Measurements from ENCODE around the gene OPN1MW3. TPM values are rescaled to one million over a fixed set of nuclear protein-coding genes. Genes with fewer than 3 reads are reported as not detected.
"Not testable (repeated sequence)": the region's sequence is repeated elsewhere in the genome, so short reads cannot be mapped to it uniquely, and the experiment has no call there.

OPN1MW3 gene
- not detected in 2 replicates for total RNA-seq

DNA sequence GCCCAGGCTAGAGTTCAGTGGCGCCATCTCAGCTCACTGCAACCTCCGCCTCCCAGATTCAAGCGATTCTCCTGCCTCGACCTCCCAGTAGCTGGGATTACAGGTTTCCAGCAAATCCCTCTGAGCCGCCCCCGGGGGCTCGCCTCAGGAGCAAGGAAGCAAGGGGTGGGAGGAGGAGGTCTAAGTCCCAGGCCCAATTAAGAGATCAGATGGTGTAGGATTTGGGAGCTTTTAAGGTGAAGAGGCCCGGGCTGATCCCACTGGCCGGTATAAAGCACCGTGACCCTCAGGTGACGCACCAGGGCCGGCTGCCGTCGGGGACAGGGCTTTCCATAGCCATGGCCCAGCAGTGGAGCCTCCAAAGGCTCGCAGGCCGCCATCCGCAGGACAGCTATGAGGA lies at the start of gene OPN1MW3:
TSS of gene OPN1MW3 (plus strand) at position 301 of the 400 bp plus-strand sequence. CDS start at position 339, 38 bp downstream.
- intact Hi-C loops (cut with micrococcal nuclease): not testable (repeated sequence)

DNA sequence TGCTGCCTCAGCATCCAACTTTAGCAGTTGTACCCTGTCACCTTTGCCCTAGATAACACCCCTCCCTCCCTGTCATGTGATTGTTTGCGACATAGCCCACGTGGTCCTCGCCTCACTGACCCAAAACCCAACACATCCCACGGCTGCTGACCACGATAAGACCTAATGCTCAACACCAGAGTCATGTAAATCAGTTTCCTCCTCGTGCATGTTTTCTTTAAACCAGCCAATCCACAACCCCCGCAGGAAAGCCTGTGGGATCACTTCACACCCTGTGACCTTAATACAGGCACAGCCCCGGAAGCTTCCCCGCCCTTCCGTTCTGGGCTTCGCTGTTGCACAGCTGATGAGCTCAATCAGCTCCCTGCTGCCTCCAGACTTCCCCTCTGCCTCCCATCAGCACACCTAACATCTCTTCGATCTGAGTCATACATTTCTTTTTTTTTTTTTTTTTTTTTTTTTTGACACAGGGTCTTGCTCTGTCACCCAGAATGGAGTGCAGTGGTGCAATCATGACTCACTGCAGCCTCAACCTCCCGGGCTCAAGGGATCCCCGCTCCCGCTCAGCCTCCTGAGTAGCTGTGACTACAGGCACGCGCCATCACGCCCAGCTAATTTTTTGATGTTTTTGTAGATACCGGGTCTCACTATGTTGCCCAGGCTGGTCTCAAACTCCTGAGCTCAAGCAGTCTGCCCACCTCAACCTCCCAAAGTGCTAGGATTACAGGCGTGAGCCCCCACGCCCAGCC lies 47.5 kb upstream of the OPN1MW3 start:
- intact Hi-C loops (cut with micrococcal nuclease): not testable (repeated sequence)

DNA sequence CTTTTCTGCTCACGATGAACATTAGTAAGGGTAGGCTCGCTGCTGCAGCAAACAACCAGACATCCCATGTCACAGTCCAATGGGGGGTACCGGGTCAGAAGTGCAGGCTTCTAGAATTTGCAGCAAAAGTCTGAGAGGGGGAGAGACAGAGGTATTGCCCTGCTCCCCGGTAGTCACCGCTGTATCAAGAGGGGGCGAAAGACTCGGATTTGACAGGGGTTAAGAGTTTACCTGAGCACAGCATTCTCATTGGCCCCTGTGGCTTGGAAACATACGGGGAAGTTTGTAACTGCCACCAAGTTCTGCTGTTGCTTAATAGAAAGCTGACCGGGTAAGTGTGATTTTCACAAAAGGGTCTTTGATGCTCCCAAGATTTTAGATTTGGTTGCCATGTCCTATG lies 46.3 kb upstream of the OPN1MW3 start:
- intact Hi-C loops (cut with micrococcal nuclease): not testable (repeated sequence)

DNA sequence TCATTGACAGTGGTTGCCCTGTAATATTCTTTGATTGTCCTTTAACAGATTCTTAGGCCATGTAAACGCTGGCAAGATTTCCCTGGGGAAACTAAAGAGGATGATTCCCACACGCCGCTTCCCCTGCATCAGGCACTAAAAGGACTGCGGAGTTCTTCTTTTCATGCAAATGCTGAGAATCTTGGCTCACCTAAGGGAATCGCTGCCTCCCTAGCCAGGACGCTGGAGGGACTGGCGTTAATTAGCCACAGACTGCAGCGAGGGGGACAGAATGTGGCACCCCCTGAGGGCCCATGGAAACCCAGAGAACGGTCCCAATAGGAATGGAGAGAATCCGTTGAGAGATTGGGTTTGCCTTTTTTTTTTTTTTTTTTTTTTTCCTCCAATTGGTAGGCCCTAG lies 45.9 kb upstream of the OPN1MW3 start:
- intact Hi-C loops (cut with micrococcal nuclease): not testable (repeated sequence)

DNA sequence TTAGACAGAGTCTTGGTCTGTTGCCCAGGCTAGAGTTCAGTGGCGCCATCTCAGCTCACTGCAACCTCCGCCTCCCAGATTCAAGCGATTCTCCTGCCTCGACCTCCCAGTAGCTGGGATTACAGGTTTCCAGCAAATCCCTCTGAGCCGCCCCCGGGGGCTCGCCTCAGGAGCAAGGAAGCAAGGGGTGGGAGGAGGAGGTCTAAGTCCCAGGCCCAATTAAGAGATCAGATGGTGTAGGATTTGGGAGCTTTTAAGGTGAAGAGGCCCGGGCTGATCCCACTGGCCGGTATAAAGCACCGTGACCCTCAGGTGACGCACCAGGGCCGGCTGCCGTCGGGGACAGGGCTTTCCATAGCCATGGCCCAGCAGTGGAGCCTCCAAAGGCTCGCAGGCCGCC lies 37.9 kb upstream of the OPN1MW3 start, which contains the start of gene OPN1MW2:
TSS of gene OPN1MW2 (plus strand) at position 301 of the 400 bp plus-strand sequence. CDS start at position 361, 60 bp downstream.
- intact Hi-C loops (cut with micrococcal nuclease): not testable (repeated sequence)

DNA sequence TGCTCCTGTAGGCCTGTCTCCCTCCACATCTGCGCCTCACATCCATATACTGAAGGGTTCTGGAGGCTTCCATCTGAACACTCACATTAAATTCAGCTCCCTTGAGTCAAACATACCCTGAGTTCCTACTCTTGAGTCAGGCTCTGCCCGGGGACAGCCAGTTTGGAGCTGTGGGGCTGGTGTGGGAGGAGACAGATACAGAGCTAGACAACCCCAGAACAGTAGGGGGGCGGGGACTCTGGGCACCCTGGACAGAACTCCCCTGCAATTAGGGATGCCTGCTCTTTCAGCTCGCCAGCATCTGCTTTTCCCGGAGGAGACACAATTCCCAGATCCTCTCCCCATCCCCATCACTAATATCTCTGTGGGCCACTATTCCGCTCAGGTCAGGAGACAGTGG lies 32.1 kb upstream of the OPN1MW3 start:
- intact Hi-C loops (cut with micrococcal nuclease): not testable (repeated sequence)

DNA sequence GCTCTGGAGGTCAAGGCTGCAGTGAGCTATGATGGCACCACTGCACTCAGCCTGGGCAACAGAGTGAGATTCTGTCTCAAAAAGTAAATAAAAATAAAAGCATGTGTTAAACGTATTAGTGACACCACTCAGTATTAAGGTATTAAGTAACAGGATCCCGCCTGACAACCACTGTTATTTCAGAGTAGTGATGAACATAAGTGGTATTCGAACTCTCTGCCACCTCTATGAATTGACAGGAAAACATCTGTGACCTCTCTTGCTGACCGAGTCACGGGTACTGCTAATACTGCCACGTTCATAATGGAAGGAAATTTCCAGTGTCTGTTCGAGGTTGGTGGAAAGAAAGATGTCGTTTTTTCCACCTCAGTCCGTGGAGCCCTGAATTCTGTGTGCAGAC lies 30.7 kb upstream of the OPN1MW3 start:
- intact Hi-C loops (cut with micrococcal nuclease): not testable (repeated sequence)

DNA sequence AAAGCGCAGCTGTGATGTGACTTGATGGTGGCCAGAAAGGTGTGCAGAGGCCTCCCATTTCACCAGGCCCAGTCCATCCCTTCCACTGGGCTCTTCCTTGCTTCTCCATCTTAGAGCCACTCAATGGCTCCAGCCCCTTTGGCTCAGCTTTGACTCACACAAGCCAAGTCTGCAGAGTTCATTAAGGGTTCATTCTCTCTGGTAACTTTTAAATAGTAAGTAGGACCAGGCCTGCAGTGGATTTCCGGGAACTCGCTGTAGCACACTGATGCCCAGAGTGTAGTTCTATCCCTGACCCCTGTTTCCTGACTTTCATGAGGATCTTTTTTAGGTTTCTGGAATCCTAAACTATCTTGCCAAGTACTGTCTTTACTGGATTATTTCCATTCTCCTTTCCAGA lies 25.9 kb upstream of the OPN1MW3 start:
- intact Hi-C loops (cut with micrococcal nuclease): not testable (repeated sequence)

DNA sequence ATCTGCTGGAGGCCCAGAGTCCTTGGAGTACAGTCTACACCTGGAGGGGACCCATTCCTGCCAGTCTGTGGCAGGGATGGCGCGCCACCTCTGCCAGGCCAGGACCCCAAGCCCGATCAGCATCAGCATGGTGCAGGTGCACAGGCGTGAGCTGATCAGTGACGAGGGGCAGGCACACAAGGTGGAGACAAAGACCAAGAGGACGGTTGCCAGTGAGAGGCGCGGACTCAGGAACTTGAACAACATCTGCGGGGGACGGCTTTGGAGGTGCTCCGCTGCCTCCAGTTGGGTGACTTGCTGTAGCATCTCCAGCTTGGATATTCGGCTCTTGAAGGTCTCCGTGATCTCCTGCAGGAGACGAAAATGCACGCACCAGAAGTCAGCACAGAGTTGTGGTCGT lies 23.8 kb upstream of the OPN1MW3 start:
- intact Hi-C loops (cut with micrococcal nuclease): not testable (repeated sequence)

DNA sequence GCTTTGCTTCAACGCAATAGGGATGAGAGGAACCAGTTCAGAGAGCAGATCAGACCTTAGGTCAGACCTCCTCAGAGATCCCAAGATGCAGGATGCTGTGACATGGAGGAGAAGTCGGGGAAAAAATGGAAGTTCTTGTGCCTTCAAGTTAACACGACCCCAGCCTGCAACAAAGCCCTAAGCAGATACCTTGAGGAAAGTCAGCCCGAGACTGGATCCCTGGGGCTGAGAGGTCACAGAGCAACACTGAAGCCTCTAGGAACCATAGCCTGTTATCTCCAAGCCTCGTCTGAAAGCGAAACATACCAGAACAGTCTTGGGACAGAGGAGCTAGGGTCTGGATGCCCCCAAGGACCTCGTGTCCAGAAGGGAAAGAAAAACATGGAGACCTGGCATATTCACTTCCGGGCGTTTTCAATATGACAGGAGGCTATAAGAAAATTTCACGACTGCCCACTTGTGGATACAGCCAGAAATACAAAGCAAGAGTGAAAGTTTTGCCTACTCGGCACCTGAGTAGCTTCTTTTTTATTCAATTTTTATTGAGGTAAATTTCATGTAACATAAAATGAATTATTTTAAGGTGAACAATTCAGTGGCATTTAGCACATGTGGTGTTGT lies 18.3 kb upstream of the OPN1MW3 start:
- intact Hi-C loops (cut with micrococcal nuclease): not testable (repeated sequence)

DNA sequence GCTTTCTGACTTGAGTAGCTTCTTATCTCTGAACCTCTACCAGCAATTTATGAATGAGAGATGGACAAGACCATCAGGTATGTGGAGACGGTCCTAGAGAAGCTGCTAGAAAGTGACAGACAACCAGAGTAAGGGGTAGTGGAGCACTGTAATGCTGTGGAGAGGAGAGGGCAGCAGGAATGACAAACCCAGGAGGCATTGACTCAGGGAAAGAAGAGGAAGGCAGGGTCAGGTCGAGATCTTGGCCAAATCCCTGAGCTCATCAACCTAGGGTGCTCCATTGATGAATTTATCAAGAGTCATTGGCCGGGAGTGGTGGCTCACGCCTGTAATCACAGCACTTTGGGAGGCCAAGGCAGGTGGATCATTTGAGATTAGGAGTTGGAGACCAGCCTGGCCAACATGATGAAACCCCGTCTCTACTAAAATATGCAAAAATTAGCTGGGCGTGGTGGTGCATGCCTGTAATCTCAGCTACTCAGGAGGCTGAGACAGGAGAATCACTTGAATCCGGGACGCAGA lies 17.3 kb upstream of the OPN1MW3 start:
- intact Hi-C loops (cut with micrococcal nuclease): not testable (repeated sequence)

DNA sequence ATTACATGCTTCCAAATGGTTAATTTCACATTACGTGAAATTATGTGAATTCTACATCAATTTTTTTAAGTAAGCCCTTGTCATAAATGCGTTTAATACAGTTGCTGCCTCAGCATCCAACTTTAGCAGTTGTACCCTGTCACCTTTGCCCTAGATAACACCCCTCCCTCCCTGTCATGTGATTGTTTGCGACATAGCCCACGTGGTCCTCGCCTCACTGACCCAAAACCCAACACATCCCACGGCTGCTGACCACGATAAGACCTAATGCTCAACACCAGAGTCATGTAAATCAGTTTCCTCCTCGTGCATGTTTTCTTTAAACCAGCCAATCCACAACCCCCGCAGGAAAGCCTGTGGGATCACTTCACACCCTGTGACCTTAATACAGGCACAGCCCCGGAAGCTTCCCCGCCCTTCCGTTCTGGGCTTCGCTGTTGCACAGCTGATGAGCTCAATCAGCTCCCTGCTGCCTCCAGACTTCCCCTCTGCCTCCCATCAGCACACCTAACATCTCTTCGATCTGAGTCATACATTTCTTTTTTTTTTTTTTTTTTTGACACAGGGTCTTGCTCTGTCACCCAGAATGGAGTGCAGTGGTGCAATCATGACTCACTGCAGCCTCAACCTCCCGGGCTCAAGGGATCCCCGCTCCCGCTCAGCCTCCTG lies 9.9 kb upstream of the OPN1MW3 start:
- intact Hi-C loops (cut with micrococcal nuclease): not testable (repeated sequence)

DNA sequence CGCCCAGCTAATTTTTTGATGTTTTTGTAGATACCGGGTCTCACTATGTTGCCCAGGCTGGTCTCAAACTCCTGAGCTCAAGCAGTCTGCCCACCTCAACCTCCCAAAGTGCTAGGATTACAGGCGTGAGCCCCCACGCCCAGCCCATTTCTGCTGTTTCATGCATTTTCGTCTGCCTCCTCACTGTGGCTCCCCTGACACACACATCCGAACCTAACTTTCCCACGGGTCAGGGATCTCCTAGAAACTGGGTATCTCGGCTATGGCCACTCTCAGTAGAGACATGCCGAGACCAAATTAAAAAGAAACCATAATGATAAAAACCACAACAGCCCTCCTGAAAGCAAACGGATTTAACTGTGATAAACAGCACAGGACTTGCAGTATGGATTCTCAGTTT lies 9.3 kb upstream of the OPN1MW3 start:
- intact Hi-C loops (cut with micrococcal nuclease): not testable (repeated sequence)

DNA sequence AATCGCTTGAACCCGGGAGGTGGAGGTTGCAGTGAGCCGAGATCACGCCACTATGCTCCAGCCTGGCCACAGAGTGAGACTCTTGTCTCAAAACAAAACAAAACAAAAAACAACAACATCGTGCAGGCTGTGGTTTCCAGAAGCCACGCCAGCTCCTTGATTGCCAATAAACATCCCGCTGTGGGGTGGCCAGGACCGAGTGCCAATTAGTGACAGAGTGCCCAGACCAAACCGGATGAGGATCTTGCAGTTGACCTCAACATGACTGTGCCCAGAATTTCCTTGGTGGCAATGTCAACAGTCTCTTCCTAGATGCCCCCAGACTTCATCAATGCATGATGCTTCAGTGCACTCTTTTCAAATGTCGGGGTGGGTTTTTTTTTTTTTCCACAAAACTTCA lies 1.3 kb downstream of the OPN1MW3 start:
- intact Hi-C loops (cut with micrococcal nuclease): not testable (repeated sequence)

DNA sequence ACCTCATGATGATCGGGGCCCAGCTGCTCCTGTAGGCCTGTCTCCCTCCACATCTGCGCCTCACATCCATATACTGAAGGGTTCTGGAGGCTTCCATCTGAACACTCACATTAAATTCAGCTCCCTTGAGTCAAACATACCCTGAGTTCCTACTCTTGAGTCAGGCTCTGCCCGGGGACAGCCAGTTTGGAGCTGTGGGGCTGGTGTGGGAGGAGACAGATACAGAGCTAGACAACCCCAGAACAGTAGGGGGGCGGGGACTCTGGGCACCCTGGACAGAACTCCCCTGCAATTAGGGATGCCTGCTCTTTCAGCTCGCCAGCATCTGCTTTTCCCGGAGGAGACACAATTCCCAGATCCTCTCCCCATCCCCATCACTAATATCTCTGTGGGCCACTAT lies 5.7 kb downstream of the OPN1MW3 start:
- intact Hi-C loops (cut with micrococcal nuclease): not testable (repeated sequence)

DNA sequence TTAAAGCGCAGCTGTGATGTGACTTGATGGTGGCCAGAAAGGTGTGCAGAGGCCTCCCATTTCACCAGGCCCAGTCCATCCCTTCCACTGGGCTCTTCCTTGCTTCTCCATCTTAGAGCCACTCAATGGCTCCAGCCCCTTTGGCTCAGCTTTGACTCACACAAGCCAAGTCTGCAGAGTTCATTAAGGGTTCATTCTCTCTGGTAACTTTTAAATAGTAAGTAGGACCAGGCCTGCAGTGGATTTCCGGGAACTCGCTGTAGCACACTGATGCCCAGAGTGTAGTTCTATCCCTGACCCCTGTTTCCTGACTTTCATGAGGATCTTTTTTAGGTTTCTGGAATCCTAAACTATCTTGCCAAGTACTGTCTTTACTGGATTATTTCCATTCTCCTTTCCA lies 11.9 kb downstream of the OPN1MW3 start:
- intact Hi-C loops (cut with micrococcal nuclease): not testable (repeated sequence)

DNA sequence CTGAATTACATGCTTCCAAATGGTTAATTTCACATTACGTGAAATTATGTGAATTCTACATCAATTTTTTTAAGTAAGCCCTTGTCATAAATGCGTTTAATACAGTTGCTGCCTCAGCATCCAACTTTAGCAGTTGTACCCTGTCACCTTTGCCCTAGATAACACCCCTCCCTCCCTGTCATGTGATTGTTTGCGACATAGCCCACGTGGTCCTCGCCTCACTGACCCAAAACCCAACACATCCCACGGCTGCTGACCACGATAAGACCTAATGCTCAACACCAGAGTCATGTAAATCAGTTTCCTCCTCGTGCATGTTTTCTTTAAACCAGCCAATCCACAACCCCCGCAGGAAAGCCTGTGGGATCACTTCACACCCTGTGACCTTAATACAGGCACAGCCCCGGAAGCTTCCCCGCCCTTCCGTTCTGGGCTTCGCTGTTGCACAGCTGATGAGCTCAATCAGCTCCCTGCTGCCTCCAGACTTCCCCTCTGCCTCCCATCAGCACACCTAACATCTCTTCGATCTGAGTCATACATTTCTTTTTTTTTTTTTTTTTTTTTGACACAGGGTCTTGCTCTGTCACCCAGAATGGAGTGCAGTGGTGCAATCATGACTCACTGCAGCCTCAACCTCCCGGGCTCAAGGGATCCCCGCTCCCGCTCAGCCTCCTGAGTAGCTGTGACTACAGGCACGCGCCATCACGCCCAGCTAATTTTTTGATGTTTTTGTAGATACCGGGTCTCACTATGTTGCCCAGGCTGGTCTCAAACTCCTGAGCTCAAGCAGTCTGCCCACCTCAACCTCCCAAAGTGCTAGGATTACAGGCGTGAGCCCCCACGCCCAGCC lies 27.3 kb downstream of the OPN1MW3 start:
- intact Hi-C loops (cut with micrococcal nuclease): not testable (repeated sequence)

DNA sequence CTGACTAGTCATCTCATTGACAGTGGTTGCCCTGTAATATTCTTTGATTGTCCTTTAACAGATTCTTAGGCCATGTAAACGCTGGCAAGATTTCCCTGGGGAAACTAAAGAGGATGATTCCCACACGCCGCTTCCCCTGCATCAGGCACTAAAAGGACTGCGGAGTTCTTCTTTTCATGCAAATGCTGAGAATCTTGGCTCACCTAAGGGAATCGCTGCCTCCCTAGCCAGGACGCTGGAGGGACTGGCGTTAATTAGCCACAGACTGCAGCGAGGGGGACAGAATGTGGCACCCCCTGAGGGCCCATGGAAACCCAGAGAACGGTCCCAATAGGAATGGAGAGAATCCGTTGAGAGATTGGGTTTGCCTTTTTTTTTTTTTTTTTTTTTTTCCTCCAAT lies 29.0 kb downstream of the OPN1MW3 start:
- intact Hi-C loops (cut with micrococcal nuclease): not testable (repeated sequence)

DNA sequence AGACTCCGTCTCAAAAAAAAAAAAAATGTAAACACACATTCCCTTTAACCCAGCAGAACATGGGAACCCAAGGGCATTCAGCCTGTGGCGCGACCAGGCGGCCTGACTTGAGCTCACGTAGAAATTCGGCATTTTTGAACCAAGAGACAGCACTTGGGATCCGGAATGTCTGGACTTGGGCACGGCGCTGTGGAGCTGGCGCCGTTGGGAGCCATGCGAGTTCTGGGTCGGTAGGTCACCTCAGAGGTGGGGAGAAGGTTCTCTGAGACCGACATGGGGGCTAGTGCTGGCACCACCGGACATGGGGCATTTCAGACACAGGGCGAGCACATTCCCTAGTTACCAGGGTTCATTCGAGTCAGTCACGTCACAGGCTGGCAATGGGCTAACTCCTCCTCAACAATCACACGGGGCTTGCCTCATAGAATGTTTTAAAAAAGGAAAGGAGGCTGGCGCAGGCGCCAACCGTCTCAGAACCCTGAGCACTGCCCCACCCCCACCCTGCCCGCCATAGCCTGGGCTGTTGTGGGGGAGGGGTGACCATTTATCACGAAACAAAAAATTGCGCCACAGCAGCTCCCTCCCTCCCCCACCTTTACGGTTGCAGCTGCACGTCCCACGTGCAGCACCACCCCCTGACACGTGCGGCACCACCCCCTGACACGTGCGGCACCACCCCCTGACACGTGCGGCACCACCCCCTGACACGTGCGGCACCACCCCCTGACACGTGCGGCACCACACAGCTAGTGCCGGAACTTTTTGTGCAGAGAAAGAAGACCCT lies 37.6 kb downstream of the OPN1MW3 start, which contains the start of gene TEX28:
TSS of gene TEX28 (minus strand) at position 334 of the 784 bp plus-strand sequence. CDS start 3,007 bp downstream, outside the sequence.
- intact Hi-C loops (cut with micrococcal nuclease): no loop called here

DNA sequence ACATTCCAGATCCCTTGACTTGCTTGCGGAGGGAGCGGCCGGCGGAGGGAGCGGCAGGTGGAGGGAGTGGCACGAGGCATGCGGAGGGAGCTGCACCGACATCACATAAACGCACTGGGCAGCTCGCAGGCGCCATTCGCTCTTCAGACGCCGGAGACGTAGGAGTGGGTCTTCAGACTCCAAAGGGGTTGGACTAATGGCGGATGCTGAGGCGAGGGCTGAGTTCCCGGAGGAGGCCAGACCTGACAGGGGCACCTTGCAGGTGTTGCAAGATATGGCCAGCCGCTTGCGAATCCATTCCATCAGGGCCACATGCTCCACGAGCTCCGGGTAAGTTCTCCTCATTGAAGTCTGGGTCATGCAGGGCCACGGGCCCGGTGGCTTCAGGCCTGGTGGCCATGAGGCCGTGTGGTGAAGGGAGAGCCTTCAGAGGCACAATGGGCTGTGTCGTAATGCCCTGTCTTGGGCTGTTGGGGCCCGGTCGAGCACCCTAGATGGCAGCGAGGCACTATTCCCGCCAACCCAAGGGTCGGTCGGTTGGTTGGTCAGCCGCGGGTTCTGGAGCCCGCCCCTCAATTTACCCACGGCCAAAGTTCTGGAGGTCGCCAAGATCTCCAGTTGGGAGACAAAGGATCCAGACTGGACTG lies 38.4 kb downstream of the OPN1MW3 start, which contains the start of gene TKTL1:
TSS of gene TKTL1 (plus strand) at position 132 of the 647 bp plus-strand sequence. CDS start at position 197, 65 bp downstream.
- intact Hi-C loops (cut with micrococcal nuclease): no loop called here

Measured in T-helper 2 cell treated with Interferon-gamma antibody and Interleukin-4, amounts not matched to agents 100 ng/mL and 5 ng/mL, for 36 hours (primary cell).